Stimulated activated CD4-positive, alpha-beta T cell treated with anti-CD3 and anti-CD28 coated beads, Interleukin-12 subunit alpha, Interleukin-12 subunit beta, amount 100 ng/mL, for 24 hours (primary cell): Measurements from ENCODE around the gene TRIP12.
"Not testable (repeated sequence)": the region's sequence is repeated elsewhere in the genome, so short reads cannot be mapped to it uniquely, and the experiment has no call there.

Source experiments
- DNase-seq, 2 experiments: peaks; one replicate each; pipeline ENCODE4 v3.0.0-alpha.2; 2020; ENCODE audit warnings: low read depth in 2 of 2

The TRIP12 gene

GRCh38 chr2:229831805-229832509, 89.9 kb downstream of the TRIP12 start:
- DNase-seq = no peak

DNA sequence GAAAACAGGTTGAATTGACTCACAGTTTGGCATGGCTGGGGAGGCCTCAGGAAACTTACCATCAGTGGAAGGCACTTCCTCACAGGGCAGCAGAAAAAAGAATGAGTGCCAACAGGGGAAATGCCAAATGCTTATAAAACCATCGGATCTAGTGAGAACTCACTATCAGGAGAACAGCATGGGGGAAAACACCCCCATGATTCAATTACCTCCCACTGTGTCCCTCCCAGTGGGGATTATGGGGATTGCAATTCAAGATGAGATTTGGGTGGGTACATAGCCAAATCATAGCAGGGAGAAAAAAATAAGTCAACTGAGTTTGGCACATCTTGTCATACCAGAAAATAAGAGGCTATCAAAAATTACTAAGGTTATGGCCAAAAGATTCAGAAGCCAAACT, 96.3 kb downstream of the TRIP12 start:
- no peak for DNase-seq

DNA sequence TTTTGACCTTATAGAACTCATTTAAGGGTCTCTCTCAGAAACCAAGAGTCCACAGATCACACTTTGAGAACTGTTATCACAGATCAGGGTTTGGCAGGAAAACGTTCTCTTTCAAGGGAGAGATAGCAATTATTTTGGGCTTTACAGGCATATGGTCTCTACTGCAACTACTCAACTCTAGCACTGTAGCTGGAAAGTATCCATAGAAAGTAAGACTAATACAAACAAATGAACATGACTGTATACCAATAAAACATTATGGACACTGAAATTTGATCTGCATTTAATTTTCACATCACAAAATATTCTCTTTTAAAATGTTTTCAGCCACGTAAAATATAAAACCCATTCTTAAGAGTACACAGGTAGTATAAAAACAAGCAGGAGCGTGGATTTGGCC, 100.5 kb downstream of the TRIP12 start:
- no peak for DNase-seq

- no peak for DNase-seq
Measured at GRCh38 chr2:229818230-229818629, 103.6 kb downstream of the TRIP12 start.

- DNase-seq = no peak
Measured at GRCh38 chr2:229815858-229816257, 106.0 kb downstream of the TRIP12 start.

GRCh38 chr2:229815342-229815741, 106.5 kb downstream of the TRIP12 start:
- no peak for DNase-seq

DNA sequence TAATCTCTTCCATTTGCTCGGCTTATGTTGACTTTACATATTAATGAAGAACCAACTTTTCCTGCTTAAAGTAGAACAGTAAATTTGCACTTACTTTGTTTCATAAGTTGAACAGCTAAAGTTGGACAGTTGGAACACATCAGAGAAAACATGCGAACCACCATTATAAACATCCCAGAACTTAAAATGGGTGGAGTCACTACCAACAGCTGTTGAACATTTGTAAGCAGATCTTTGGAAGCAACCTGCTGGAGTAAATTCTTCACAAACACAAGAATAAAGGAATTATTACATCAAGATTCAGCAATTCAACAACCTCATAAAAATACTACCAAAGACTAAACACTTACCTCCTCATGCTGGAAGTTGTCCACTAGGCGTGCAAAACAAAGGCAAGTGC, 111.0 kb downstream of the TRIP12 start:
- no peak for DNase-seq

DNA sequence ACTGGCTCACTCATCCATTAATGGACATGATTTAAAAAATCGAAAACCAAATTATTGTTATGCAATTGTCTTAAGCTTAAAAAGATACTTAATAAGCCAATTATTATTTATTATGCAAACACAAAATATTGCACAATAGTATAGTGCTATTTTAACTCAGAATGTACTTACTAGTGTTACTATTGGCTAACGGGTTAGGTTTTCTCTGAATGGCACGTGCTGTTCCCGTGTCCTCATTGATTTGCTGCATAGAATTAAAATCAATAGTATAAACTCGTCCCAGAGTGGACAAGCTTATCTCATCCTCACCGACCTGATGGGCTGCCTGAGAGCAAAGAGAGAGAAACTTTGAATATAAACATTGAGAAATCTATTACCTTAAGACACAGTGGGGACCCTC, 116.2 kb downstream of the TRIP12 start:
- DNase-seq = no peak

GRCh38 chr2:229802785-229803184, 119.0 kb downstream of the TRIP12 start:
- DNase-seq = no peak

GRCh38 chr2:229800997-229801754, 120.6 kb downstream of the TRIP12 start:
- DNase-seq = peak; percentile 31 to 65

DNA sequence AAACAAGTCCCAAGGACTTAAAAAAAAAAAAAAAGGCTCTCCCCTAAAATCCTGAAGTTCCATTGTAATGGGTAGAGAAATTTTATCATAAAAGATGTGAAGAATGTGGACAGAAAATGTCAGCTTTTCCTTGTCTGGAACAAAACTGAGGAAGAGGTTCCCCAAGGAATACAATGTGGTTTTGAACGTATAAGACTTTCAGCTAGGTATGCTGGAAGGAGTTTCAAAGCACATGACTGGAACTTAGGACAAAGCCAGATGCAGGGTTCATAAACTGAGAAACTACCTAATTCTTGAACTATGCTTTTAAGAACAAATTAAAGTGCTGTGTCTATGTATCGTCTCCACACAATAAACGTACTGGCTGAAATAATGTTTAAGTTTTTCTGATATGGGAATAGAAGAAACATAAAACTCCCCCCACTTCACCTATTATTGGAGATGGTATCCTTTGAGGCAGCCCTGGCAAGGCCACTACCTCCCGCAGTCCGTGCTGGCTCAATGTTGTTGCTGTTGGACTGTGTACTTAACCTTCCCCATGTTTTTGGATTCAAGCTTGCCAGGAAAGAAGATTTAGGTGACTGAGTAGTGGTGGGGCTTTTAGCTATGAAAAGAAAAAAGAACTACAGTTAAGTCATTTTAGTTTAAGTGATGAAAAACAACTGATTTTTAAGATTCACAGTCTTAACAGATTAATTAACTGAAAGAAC, 123.2 kb downstream of the TRIP12 start:
- no peak for DNase-seq

DNA sequence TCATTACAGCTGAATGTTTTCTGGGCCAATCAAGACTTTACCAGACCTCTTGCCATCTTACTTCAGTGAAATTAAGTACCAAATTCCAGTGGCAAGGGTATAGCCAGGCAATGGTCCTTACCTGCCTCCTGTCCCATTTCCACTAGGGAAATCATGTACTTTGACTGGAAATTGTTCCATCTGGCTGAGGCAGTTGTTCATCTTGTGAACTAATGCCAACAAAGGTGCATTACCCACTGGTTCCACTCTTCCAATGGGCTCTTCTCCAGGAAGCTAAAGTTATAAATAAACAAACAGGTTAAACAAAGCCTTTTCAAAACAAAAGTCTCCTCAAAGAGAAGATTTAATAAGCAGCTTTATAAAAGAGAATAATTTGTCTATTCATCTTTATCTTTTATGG, 126.8 kb downstream of the TRIP12 start:
- DNase-seq = no peak

DNA sequence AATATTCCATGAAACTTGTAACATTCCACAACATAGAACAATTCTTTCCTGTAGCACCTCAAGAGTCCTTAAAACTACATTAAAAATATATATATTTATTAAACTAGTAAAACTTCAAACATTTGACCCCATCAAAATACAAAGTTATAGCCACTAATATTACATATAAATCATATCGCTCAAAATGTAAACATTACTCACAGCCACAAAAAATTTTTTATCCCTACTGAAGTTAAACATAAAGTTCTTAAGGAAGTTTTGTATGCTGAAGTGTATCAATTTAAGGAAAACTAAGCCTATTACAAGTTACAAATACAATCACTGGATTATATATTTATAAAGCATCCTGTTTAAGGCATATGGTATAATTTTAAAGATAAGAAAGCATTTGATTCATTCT, 127.2 kb downstream of the TRIP12 start:
- DNase-seq = no peak

GRCh38 chr2:229786289-229786688, 135.5 kb downstream of the TRIP12 start:
- not testable (repeated sequence) for DNase-seq

- no peak for DNase-seq
Measured at GRCh38 chr2:229784791-229785190, 137.0 kb downstream of the TRIP12 start.

- no peak for DNase-seq
Measured at GRCh38 chr2:229783108-229783721, 138.6 kb downstream of the TRIP12 start.

GRCh38 chr2:229780856-229781773, 140.7 kb downstream of the TRIP12 start:
- no peak for DNase-seq

GRCh38 chr2:229779650-229780049, 142.2 kb downstream of the TRIP12 start:
- no peak for DNase-seq

- no peak for DNase-seq
Measured at GRCh38 chr2:229777716-229778115, 144.1 kb downstream of the TRIP12 start.

DNA sequence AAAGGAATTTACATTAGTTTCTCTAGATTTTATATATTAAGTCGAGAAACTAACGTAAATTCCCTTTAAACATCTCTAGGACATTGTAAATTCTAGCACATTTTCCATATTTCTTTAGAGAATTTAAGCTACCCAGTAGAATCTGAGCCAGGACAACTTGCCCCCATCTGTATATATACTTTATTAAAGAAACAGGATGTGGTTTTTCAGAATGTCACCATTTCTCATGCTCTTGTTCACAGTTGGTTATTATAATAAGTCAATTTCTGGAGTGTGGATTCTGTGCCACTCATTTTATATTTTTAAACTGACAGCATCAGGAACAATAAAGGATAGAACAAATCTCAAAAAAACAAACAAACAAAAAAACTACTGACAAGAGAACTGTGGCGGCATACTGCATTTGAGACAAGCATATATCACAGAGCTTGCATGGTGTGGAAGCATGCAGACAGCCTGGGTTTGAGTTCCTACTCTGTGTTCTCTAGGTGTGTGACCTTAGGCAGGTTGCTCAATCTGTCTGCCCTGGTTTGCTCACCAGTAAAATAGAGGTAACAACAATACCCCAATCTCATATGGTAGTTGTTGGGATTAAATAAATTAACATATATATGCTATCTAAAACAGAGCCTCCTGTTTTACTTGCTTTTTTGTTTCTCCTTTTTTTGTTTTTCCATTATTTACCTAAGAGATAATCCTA, 146.0 kb downstream of the TRIP12 start:
- DNase-seq = no peak

DNA sequence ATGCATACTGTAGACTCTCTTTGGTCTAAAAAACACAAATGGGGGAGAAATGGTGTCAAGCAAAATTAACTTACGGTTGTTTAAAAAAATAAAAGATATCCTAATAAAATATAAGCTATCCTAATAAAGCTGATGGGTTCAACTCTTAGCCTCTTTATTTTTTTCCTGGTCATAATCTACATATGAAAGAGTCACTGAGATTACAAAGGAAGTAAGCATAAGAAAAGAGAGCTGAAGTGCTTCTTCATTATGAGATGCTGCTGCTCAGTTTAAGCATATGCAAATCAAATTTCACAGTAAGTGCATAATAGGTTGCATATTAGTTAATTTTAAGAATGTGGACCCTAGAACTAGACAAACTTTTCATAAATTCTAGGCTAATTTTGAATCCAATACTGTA, 147.6 kb downstream of the TRIP12 start:
- DNase-seq = no peak
